Esophagus muscularis mucosa (tissue), 4 donors: Measurements from ENCODE around the gene FAM222A. TPM values are rescaled to one million over a fixed set of nuclear protein-coding genes. Genes with fewer than 3 reads are reported as not detected.

Experiments used
- DNase-seq: peaks from one replicate; pipeline ENCODE4 v3.0.0-alpha.2; 2017; ENCODE audit errors: extremely low spot score
- H3K27ac ChIP-seq, 4 donors: fragments of 200-600 bp; sonication (generic); replicated peaks in 1 of 4; 1 replicate in 3 of 4; 2 replicates in 1 of 4; pipeline ENCODE4 v1.5.1; 2016 to 2019; ENCODE audit warnings: mild to moderate bottlenecking in 1 of 4
- H3K27me3 ChIP-seq, 4 donors: fragments of 200-600 bp; sonication (generic); one replicate each; pipeline versions ENCODE4 v1.5.1 to v1.6.0; 2016 to 2019
- H3K36me3 ChIP-seq, 4 donors: fragments of 200-600 bp; sonication (generic); one replicate each; pipeline ENCODE4 v1.5.1; 2016 to 2019
- H3K4me1 ChIP-seq, 4 donors: fragments of 200-600 bp; sonication (generic); one replicate each; pipeline ENCODE4 v1.5.1; 2016 to 2019
- H3K4me3 ChIP-seq, 4 donors: fragments of 200-600 bp; sonication (generic); 1 replicate in 2 of 4; 2 replicates in 2 of 4; pipeline ENCODE4 v1.5.1; 2016 to 2019; ENCODE audit warnings: mild to moderate bottlenecking in 4 of 4, moderate library complexity in 1 of 4
- H3K9me3 ChIP-seq, 4 donors: fragments of 200-600 bp; sonication (generic); 1 replicate in 3 of 4; 2 replicates in 1 of 4; pipeline ENCODE4 v1.5.1; 2016 to 2019
- CTCF ChIP-seq, 3 experiments: fragments of 200-600 bp in 2 of 3; fragments of 450-650 bp in 1 of 3; sonication (generic) in 2 of 3; IDR thresholded peaks; one replicate each; pipeline ENCODE4 v1.5.1; 2017 to 2019; ENCODE audit warnings: antibody characterized with exemption in 3 of 3, mild to moderate bottlenecking in 2 of 3, moderate library complexity in 1 of 3
- EP300 ChIP-seq: sonication (generic); formaldehyde crosslinking; IDR thresholded peaks from one replicate; pipeline ENCODE4 v1.6.1; 2017; ENCODE audit warnings: antibody characterized with exemption
- POLR2A ChIP-seq: fragments of 450-650 bp; IDR thresholded peaks from one replicate; pipeline ENCODE4 v1.6.1; 2017; ENCODE audit warnings: antibody characterized with exemption, moderate library complexity, mild to moderate bottlenecking, low read depth
- POLR2AphosphoS5 ChIP-seq, 2 donors: sonication (generic); formaldehyde crosslinking; IDR thresholded peaks; one replicate each; pipeline ENCODE4 v1.6.1; 2017; ENCODE audit warnings: antibody characterized with exemption in 2 of 2
- WGBS: methylation state at CpG from one replicate; pipeline ENCODE4 v1.1.5; 2018; 5-methylcytosine and 5-hydroxymethylcytosine counted together
- intact Hi-C: fragments of 100-400 bp; cut with DNase I; formaldehyde crosslinking; loops from one replicate; pipeline ENCODE4 v1.15.1; 2023
- total RNA-seq, 4 donors: library from RNA; depleted of rRNA; stranded (reverse); fragments of >200 nt; gene quantifications; one replicate each; pipeline versions ENCODE4 v1.1.0 to v1.2.1, GENCODE V29; 2016

FAM222A gene
- total RNA-seq, 4 donors from 2014 or later = 0.42 to 3.8 (median 3.2) TPM

GRCh38 chr12:109714141-109714912, 702 bp downstream of the FAM222A start:
- peaks cover 41 to 65% (median 54%) of the 10 kb centered on the region in 4 donors for H3K4me1 ChIP-seq
- H3K27ac ChIP-seq = peak overlapping the region; percentile 54 to 82 (median 75)
- H3K4me3 ChIP-seq = peak overlapping the region; percentile 59 to 84 (median 74)
- TF ChIP-seq EP300 (no peak), CTCF (IDR thresholded peaks at IDR 0.05) (peak in 2 of 3 experiments; percentile 17 to 28), POLR2AphosphoS5 (IDR thresholded peaks at IDR 0.05) (peak in 1 of 2 donors; percentile 26), POLR2A (no peak)
- intact Hi-C loops = loop anchor here (5.0 kb wide), 2 partner anchors 63 to 117 kb away; no protein-coding TSS in a partner anchor
- H3K36me3 ChIP-seq = no peaks in the 10 kb centered on the region
- no peaks in the 10 kb centered on the region for H3K9me3 ChIP-seq
- WGBS = 0% methylated on average over 14 of the region's 96 CpGs
- DNase-seq = no peak
- H3K27me3 ChIP-seq = peaks cover 3 to 60% (median 14%) of the 10 kb centered on the region in 4 donors

GRCh38 chr12:109714913-109715244, 1.3 kb downstream of the FAM222A start:
- intact Hi-C loops = loop anchor here (5.0 kb wide), 2 partner anchors 62 to 118 kb away; no protein-coding TSS in a partner anchor
- Histone ChIP-seq H3K4me3 (peak overlapping the region; percentile 59 to 84 (median 74)), H3K36me3 (no peaks in the 10 kb centered on the region), H3K4me1 (peaks cover 47 to 71% (median 58%) of the 10 kb centered on the region in 4 donors), H3K27ac (peak overlapping the region in 3 of 4 donors; percentile 71 to 82 (median 79)), H3K9me3 (no peaks in the 10 kb centered on the region), H3K27me3 (peaks cover 3 to 54% (median 14%) of the 10 kb centered on the region in 4 donors)
- no peak for DNase-seq
- TF ChIP-seq CTCF (IDR thresholded peaks at IDR 0.05) (no peak), EP300 (no peak), POLR2A (no peak), POLR2AphosphoS5 (IDR thresholded peaks at IDR 0.05) (no peak)
- 34% methylated on average over 12 of the region's 13 CpGs for WGBS

GRCh38 chr12:109715310-109716091, 1.9 kb downstream of the FAM222A start:
- H3K9me3 ChIP-seq = no peaks in the 10 kb centered on the region
- DNase-seq = no peak
- 56% methylated on average over 17 of the region's 19 CpGs for WGBS
- peaks cover 53 to 77% (median 64%) of the 10 kb centered on the region in 4 donors for H3K4me1 ChIP-seq
- TF ChIP-seq POLR2AphosphoS5 (IDR thresholded peaks at IDR 0.05) = no peak
- H3K36me3 ChIP-seq = no peaks in the 10 kb centered on the region
- peaks cover 3 to 48% (median 14%) of the 10 kb centered on the region in 4 donors for H3K27me3 ChIP-seq
- peak overlapping the region in 3 of 4 donors; percentile 51 to 82 (median 79) for H3K27ac ChIP-seq
- intact Hi-C loops = no loop called here
- H3K4me3 ChIP-seq = peak overlapping the region in 2 of 4 donors; percentile 4 to 71

- peaks cover 3 to 42% (median 14%) of the 10 kb centered on the region in 4 donors for H3K27me3 ChIP-seq
- DNase-seq = no peak
- H3K36me3 ChIP-seq = no peaks in the 10 kb centered on the region
- intact Hi-C loops = no loop called here
- no peak overlapping the region for H3K4me3 ChIP-seq
- TF ChIP-seq POLR2AphosphoS5 (IDR thresholded peaks at IDR 0.05) (no peak), EP300 (no peak), CTCF (IDR thresholded peaks at IDR 0.05) (no peak), POLR2A (no peak)
- H3K9me3 ChIP-seq = no peaks in the 10 kb centered on the region
- H3K27ac ChIP-seq = peak overlapping the region in 3 of 4 donors; percentile 51 to 82 (median 63)
- WGBS = 86% methylated on average over 8 of the region's 9 CpGs
- H3K4me1 ChIP-seq = peaks cover 59 to 83% (median 70%) of the 10 kb centered on the region in 4 donors
Observed at GRCh38 chr12:109716092-109716479, 2.5 kb downstream of the FAM222A start.
